BJ (cell line): ENCODE measurements around the gene TSPAN18. TPM values are rescaled to one million over a fixed set of nuclear protein-coding genes. Genes with fewer than 3 reads are reported as not detected.

Experiments
- CTCF ChIA-PET: fragments of 350-600 bp; formaldehyde crosslinking; extraction: SDS; loops from one replicate; lab custom pipeline; 2021; ENCODE audit warnings: antibody characterized with exemption, inconsistent platforms; lab: Yijun Ruan, JAX
- POLR2A ChIA-PET: fragments of 300-600 bp; sonication (Branson Sonifier 250); formaldehyde crosslinking; extraction: SDS; loops from one replicate; lab custom pipeline; 2021; ENCODE audit warnings: antibody characterized with exemption; lab: Charles Lee
- DNase-seq: peaks from one replicate; pipeline ENCODE4 v3.0.0-alpha.2; 2011; ENCODE audit warnings: low read depth
- H3K27me3 ChIP-seq: 2 replicates; pipeline ENCODE4 v1.6.0; 2011; ENCODE audit warnings: low read length; ENCODE audit not compliant: control insufficient read depth, insufficient read depth
- H3K36me3 ChIP-seq: 2 replicates; pipeline ENCODE4 v1.5.1; 2011; ENCODE audit warnings: low read length; ENCODE audit not compliant: control insufficient read depth, insufficient read depth
- H3K4me3 ChIP-seq: 2 replicates; pipeline ENCODE4 v1.5.1; 2011; ENCODE audit warnings: low read depth, mild to moderate bottlenecking, control low read depth, low read length
- CTCF ChIP-seq: IDR thresholded peaks from 2 replicates; pipeline ENCODE4 v1.5.1; 2011; ENCODE audit warnings: low read depth, mild to moderate bottlenecking, control low read depth, inconsistent platforms, low read length, moderate library complexity; ENCODE audit not compliant: insufficient read depth
- polyA plus RNA-seq: library from polyadenylated mRNA; depleted of rRNA; stranded (reverse); fragments of >200 nt; gene quantifications from 2 replicates; pipeline ENCODE4 v1.2.3, GENCODE V29; 2011

Gene TSPAN18
- polyA plus RNA-seq, 1 experiment: 0.55 TPM

- Histone ChIP-seq H3K36me3 (no peaks in the 10 kb centered on the region), H3K4me3 (no peak overlapping the region), H3K27me3 (0 out of 2 replicates have a peak, but pooled peaks cover 3% of the 10 kb centered on the region)
- ChIA-PET POLR2A (no interaction called here), CTCF (interaction anchor here (1.2 to 1.7 kb wide), 2 partner anchors 8 to 130 kb away, joined by 3 to 6 read pairs; no protein-coding TSS in a partner anchor)
- DNase-seq: no peak
- TF ChIP-seq CTCF: no peak
Observed at GRCh38 chr11:44763121-44763820, 36.5 kb downstream of the TSPAN18 start.

DNA sequence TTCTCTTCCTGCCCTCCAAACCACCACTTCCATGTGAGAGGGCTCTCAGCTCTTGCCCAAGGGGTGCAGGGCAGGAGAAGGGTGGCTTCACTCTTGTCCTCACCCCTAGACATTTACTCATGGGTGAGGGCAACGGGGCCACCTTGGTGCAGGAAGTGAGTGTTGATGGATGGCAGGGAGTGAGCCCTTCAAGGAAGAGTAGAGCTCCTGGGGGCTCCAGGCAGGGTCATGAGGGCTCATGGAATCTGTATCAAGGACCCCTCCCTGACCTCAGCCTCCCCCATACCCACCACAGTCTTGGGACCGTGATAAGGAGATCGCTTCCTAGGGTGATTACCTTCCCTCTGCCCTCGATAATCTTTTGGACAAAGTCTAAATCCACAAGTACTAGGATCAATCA lies 37.8 kb downstream of the TSPAN18 start:
- Histone ChIP-seq H3K27me3 (0 out of 2 replicates have a peak, but pooled peaks cover 2% of the 10 kb centered on the region), H3K36me3 (no peaks in the 10 kb centered on the region), H3K4me3 (no peak overlapping the region)
- ChIA-PET CTCF (interaction anchor here (1.7 kb wide), 1 partner anchor 129 kb away, joined by 6 read pairs; no protein-coding TSS in a partner anchor), POLR2A (interaction anchor here (0.6 kb wide), 1 partner anchor 105 kb away, joined by 3 read pairs; no protein-coding TSS in a partner anchor)
- no peak for TF ChIP-seq CTCF
- DNase-seq: no peak

DNA sequence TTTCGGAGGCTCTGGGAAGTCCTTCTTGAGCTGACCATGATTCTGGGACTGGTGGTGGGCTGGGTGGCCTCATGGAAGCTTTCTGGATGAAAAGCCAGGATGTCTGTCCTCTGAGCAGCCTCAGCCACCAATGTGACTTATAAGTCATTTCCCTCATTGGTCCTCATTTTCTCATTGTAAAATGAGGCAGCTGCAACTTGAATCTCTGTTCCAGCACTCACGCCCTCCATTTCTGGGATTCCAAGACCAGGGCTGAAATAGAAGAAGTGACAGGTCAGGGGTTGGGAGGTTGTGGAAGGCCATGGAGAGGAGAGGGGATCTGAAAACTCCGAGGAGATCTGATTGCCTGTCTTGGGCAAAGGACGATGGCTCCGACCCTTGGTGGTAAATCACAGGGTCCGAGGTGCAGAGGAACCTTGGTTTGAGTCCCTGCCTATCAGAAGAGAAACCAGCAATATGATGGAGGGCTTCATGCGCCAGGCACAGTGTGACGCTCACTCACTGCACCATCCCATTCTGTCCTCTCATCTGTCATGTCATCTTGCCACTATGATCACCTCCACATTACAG lies 38.3 kb downstream of the TSPAN18 start:
- H3K4me3 ChIP-seq: no peak overlapping the region
- H3K27me3 ChIP-seq: 0 out of 2 replicates have a peak, but pooled peaks cover 2% of the 10 kb centered on the region
- POLR2A ChIA-PET: no interaction called here
- no peak for DNase-seq
- TF ChIP-seq CTCF: no peak
- CTCF ChIA-PET: interaction anchor here (1.2 kb wide), 1 partner anchor 129 kb away, joined by 3 read pairs; no protein-coding TSS in a partner anchor
- no peaks in the 10 kb centered on the region for H3K36me3 ChIP-seq

GRCh38 chr11:44765676-44766075 lies 38.9 kb downstream of the TSPAN18 start:
- H3K36me3 ChIP-seq: no peaks in the 10 kb centered on the region
- 0 out of 2 replicates have a peak, but pooled peaks cover 2% of the 10 kb centered on the region for H3K27me3 ChIP-seq
- H3K4me3 ChIP-seq: no peak overlapping the region
- no peak for TF ChIP-seq CTCF
- CTCF ChIA-PET: interaction anchor here (1.2 to 1.8 kb wide), 3 partner anchors 23 to 145 kb away, joined by 3 to 4 read pairs (median 4); no protein-coding TSS in a partner anchor
- POLR2A ChIA-PET: no interaction called here
- no peak for DNase-seq
